ENCODE measurements around the gene LARGE1. TPM values are rescaled to one million over a fixed set of nuclear protein-coding genes. Genes with fewer than 3 reads are reported as not detected.

The LARGE1 gene
- total and polyA plus RNA-seq, 9 of the 15 experiments (the other 6 are each of a cell fraction or from before 2014, with no cell fraction given) = 0.01 to 0.66 (median 0.14) TPM; not detected in 2

DNA sequence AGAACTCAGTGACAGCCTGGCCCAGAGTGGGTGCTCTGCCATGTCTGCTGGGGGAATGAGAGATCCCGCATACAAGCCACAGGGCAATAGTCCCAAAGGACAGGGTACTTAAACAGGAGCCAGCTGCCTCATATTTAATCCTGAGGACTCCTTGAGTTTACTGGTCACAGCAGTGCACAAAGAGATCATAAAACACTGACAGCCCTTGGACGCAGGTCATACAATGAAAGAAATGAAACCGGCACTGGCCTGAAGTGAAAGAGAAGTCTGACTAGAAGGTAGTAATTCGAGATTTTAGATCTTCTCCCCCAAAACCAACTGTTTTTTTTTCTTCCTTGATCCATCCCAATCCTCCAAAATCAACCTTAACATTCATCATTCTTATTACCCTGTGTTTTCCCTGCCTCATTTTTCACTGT is 562.3 kb downstream of the LARGE1 start (continued):
- TF ChIP-seq, protein P1, sequence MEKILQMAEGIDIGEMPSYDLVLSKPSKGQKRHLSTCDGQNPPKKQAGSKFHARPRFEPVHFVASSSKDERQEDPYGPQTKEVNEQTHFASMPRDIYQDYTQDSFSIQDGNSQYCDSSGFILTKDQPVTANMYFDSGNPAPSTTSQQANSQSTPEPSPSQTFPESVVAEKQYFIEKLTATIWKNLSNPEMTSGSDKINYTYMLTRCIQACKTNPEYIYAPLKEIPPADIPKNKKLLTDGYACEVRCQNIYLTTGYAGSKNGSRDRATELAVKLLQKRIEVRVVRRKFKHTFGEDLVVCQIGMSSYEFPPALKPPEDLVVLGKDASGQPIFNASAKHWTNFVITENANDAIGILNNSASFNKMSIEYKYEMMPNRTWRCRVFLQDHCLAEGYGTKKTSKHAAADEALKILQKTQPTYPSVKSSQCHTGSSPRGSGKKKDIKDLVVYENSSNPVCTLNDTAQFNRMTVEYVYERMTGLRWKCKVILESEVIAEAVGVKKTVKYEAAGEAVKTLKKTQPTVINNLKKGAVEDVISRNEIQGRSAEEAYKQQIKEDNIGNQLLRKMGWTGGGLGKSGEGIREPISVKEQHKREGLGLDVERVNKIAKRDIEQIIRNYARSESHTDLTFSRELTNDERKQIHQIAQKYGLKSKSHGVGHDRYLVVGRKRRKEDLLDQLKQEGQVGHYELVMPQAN (IDR thresholded peaks at IDR 0.05; ENCODE audit: borderline replicate concordance) = no peak
- no peak for TF ChIP-seq KLF6 (CRISPR knock-in tag; IDR thresholded peaks at IDR 0.05; ENCODE audit: borderline replicate concordance)

DNA sequence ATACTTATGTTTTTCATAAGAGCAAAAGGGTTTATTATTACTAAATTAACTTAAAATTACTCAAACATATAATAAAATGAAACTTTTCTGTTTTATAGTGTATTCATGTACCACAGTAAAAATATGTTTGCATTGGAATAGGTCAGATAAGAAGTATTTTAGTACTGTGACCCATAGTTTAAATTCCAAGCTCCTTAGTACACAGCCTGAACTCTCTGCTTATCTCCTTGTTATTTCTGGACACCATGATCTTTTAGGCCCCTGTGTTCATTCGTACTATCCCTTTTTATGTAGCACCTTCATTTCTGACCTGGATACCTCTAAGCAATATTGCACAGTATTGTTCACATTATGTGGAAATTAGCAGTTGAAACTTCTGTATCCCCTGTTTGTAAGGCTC is 565.3 kb downstream of the LARGE1 start:
- Histone ChIP-seq H3K9ac (ENCODE audit: insufficient read depth in 1 of 2, low read depth in 2 of 2, low read length in 2 of 2) (no peak overlapping the region), H3K9me1 (ENCODE audit: control insufficient read depth, insufficient read depth, low read length) (no peaks in the 10 kb centered on the region), H3K4me1 (replicated peaks in 1 of 2; ENCODE audit: control insufficient read depth in 2 of 2, insufficient read depth in 2 of 2, low read length in 2 of 2) (no peaks in the 10 kb centered on the region), H3K4me3 (no peak overlapping the region), H3K79me2 (ENCODE audit: control insufficient read depth, insufficient read depth, low read length) (no peaks in the 10 kb centered on the region), H3K36me3 (ENCODE audit: control insufficient read depth, insufficient read depth, low read length) (no peaks in the 10 kb centered on the region), H4K20me1 (replicated peaks; ENCODE audit: control insufficient read depth, insufficient read depth, low read length) (no peaks in the 10 kb centered on the region), H2AFZ (ENCODE audit: low read depth, low read length) (no peak overlapping the region), H3K27ac (ENCODE audit: extremely low read depth, low read depth, low read length) (no peak overlapping the region), H3K4me2 (ENCODE audit: insufficient read depth, low read length) (no peak overlapping the region), H3K9me3 (replicated peaks; ENCODE audit: control insufficient read depth, insufficient read depth, low read depth, low read length) (no peaks in the 10 kb centered on the region), H3K27me3 (ENCODE audit: control insufficient read depth in 2 of 2, insufficient read depth in 2 of 2, low read length in 2 of 2) (no peaks in the 10 kb centered on the region)
- ChIA-PET POLR2A (no interaction called here), CTCF (ENCODE audit: low intra/inter-chr PET ratio) (no interaction called here)
- DNase-seq (ENCODE audit: extremely low read depth in 1 of 4, low spot score in 3 of 4) (no peak), FAIRE-seq (no peak), ATAC-seq (no peak)
- in situ Hi-C loops (cut with MboI) (no loop called here), intact Hi-C loops (cut with micrococcal nuclease) (no loop called here)
- TF ChIP-seq ZNF316 (IDR thresholded peaks at IDR 0.05) = no peak
- 6% methylated on average over 1 of the region's 1 CpG for WGBS (ENCODE audit: insufficient coverage, low coverage, missing lambda C conversion rate)
- no TSS peak for BruUV-seq (replicated peaks)

Measured in K562 (cell line).